ENCODE measurements around the gene BTF3L4.
A peak's percentile ranks its signal among the peaks of the same experiment; 100 is the strongest.

BTF3L4 gene

DNA sequence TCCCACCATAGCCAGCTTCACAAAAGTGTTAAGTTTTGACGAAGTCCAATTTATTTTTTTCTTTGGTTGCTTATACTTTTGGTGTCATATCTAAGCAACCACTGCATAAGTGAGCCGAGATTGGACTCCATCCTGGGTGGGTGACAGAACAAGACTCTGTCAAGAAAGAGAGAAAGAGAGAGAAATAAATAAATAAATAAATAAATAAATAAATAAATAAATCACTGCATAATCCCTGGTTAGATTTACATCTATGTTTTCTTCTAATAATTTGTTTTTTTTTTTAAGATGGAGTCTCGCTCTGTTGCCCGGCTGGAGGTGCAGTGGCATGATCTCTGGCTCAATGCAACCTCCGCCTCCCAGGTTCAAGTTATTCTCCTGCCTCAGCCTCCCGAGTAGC is 67.5 kb downstream of the BTF3L4 start:
- no peak for TF ChIP-seq CTCF (IDR thresholded peaks at IDR 0.05; ENCODE audit: low read length, missing control alignments)
- no peak for DNase-seq (ENCODE audit: low read depth)
- no peak overlapping the region for H3K4me3 ChIP-seq (replicated peaks; ENCODE audit: low read depth, low read length)

- H3K4me3 ChIP-seq (replicated peaks; ENCODE audit: low read depth, low read length) = no peak overlapping the region
- DNase-seq (ENCODE audit: low read depth) = no peak
- no peak for TF ChIP-seq CTCF (IDR thresholded peaks at IDR 0.05; ENCODE audit: low read length, missing control alignments)
Measured at GRCh38 chr1:52125736-52126359, 69.8 kb downstream of the BTF3L4 start.

- no peak overlapping the region for H3K4me3 ChIP-seq (replicated peaks; ENCODE audit: low read depth, low read length)
- TF ChIP-seq CTCF (IDR thresholded peaks at IDR 0.05; ENCODE audit: low read length, missing control alignments) = peak; percentile 92
- DNase-seq (ENCODE audit: low read depth) = peak; percentile 88
Measured at GRCh38 chr1:52127181-52128180, 71.4 kb downstream of the BTF3L4 start.

DNA sequence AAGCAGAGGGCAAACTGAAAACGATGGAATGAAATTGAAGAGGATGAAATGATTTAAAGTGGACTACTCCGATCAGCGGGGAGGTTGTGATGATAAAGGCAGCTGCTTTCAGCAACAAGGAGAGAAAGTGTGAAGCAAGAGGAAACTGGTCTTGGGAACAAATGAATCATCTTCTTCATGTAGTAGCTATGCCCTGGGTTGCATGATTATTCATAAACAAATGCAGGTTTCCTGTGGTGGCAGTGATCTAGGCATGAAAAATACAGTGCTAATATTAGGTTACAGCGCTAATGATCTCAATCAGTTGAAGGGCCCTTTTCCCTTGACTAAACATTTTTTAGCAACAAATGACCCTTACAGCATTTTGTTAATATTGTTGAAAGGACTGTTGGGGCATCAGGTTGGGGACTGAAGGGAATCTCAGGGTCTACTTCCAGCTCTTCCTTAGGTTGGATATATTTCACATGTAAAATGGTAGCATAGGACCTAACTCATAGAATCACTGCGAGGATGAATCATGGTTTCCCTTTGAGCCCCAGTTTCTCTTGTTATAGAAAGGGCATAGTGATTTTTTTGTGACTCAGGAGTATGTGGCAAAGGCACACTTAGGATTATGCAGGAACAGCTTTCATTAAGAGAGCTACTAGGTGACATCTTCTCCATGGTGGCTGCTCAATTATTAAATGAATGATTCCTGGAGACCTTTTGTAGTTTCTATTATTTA is 83.9 kb downstream of the BTF3L4 start:
- H3K4me3 ChIP-seq (replicated peaks; ENCODE audit: low read depth, low read length) = peak overlapping the region; percentile 30
- DNase-seq (ENCODE audit: low read depth) = peak; percentile 93
- no peak for TF ChIP-seq CTCF (IDR thresholded peaks at IDR 0.05; ENCODE audit: low read length, missing control alignments)
